ENCODE results near the gene BBS5.
"Not testable (repeated sequence)": the region's sequence is repeated elsewhere in the genome, so short reads cannot be mapped to it uniquely, and the experiment has no call there.

The BBS5 gene

DNA sequence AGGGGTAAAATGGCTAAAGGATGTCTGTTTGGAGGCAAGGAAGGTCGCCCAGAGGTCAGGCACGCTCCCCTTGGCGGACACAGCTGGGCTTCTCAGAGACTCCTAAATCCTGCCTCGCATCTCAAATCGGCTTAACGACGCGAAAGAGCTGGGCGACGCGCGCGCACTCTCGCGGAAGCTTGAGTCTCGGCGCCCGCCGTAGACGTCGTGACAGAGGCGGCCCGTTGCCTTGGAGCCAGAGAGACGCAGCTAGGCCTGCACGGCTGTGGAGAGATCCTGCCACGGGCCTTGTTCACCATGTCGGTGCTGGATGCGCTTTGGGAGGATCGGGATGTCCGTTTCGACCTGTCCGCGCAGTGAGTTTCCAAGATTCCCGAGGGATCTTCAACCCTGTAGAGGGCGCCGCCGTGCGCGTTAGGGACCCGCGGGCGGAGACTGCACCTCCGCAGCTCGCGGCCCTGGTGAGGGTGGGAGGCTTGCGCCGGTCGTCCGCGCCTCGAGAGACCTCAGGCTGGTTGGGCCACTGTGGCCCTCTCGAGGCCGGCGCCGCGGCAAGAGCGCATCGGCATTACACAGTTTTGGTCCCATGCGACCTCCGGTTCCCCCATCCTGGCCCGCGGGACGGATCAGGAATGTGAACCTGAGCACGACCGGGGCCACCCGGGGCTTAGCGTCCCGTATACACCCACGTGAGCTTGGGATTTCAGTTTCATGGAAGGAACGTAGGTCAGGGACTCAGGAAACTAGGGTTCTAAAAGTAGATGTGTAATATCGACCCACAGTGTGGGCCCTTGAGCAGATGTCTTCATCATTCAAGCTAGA is at the start of gene BBS5:
BBS5 (plus strand) TSS at position 238 of the 822 bp plus-strand sequence; CDS start at position 298, 60 bp downstream.
- peak; percentile 84 for DNase-seq

GRCh38 chr2:169431772-169432171 is 47.5 kb upstream of the BBS5 start:
- not testable (repeated sequence) for DNase-seq

DNA sequence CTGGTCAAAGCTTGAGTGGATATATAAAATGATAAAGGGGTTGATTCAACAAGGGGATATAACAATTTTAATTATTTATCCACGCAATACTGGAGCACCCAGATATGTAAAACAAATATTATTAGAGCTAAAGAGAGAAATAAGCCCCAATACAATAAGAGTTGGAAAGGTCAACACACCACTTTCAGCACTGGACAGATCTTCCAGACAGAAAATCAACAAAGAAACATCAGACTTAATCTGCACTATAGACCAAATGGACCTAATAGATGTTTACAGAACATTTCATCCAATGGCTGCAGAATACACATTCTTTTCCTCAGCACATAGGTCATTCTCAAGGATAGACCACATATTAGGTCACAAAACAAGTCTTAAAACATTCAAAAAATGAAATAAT is 45.1 kb upstream of the BBS5 start:
- DNase-seq: not testable (repeated sequence)

DNA sequence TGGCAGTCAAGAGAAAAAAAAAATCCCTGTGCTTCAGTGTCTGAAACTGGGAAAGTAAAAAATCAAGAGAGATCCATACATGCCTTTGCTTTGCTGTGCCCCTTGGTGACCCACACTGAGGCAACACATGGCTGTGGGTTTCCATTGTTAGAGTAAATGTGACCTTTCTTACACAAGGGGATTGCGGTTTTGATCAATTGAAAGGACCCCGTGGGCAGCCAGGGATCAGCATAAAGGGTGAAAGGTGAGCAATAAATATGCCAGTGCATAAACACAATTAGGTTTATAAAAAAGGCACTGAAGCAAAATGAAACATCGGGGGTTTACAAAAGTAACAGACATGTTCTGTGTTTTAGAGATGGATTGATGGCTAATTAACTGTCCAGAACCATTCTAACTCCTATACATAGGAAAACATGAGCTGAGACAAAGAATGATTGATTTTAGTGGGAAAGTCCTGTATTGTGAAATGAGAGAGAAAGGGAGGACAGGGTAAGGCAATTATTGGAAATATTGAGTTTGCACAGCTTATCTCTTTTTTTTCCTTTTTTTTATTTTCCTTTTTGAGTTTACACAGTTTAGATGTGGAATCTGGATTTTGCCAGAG is 40.7 kb upstream of the BBS5 start:
- DNase-seq: no peak

- DNase-seq: no peak
These were observed 39.4 kb upstream of the BBS5 start for GRCh38 chr2:169439900-169440299.

GRCh38 chr2:169446452-169446851 is 32.8 kb upstream of the BBS5 start:
- DNase-seq: no peak

DNA sequence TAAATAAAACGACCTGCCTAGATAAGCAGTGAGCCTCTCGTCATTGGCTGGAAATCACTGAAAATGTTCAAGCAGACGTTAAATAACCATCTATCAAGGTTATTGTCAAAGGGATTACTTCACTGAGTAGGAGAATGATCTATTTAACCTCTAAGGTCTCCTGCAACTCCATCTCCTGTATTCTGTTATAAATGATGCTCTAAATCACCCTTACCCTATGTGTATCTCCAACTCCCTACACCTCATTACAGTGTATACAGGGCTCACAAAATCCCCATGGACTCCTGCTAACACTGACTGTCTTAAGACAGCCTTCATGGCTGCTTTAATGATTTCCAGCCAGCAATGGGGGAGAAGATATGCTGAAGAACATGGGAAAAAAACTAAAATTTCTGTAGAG is 31.0 kb upstream of the BBS5 start:
- DNase-seq: no peak

GRCh38 chr2:169448865-169449264 is 30.4 kb upstream of the BBS5 start:
- DNase-seq: no peak

DNA sequence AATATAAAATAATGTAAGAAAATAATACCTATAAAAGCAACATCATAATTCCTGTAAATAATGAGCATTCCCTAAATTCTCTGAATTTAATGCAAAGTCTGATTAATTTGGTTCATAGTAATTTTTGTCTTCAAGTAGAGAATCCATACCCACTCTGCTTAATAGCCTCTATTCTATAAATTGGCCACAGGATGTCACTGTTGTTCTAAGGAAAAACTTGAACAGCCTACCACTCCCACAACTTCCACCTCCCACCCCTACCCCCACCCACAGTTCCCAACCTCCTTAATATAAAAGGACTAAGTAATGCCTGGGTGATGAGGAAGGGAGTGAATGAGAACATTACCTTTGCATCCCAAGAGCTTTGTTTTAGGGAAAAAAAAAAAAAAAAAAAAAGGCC is 27.2 kb upstream of the BBS5 start:
- peak; percentile 3 for DNase-seq

- not testable (repeated sequence) for DNase-seq
These were observed 26.2 kb upstream of the BBS5 start for GRCh38 chr2:169453044-169453443.

GRCh38 chr2:169461143-169461542 is 18.2 kb upstream of the BBS5 start:
- no peak for DNase-seq

DNA sequence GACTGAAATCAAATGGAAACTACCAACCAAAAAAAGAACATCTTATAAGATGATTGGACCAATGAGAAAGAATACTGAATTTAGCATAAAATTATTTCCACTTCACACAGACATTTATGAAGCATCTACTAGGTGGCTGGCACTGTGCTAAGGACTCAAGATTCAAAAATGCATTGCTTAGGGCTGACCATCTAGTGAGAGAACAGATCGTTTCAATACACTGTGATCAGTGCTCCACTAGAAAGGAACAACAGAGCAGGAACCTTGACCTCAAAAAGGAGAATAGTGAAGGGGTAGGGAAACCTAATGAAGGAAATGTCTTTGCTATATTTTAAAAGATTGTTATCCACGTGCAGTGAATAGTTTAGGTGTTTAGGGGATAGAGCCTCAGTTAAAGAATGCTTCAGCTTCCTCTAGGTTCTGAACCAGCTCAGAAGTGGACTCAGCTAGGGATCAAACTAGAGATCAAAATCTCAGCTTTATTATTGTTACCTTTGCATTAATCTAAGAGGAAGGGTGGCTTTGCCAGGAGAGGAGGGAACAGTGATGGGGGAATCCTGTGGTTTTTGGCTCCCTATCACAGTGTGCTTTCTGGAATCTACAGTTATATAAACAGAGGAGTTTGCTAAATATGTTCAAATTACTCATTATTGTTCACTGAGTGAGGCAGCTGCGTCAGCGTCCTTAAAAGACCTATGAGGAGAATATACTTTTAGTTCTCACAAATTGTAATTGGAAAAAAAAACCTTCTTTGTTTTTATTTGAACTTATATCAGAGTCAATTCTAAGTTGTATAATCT is 16.2 kb upstream of the BBS5 start:
- no peak for DNase-seq

DNA sequence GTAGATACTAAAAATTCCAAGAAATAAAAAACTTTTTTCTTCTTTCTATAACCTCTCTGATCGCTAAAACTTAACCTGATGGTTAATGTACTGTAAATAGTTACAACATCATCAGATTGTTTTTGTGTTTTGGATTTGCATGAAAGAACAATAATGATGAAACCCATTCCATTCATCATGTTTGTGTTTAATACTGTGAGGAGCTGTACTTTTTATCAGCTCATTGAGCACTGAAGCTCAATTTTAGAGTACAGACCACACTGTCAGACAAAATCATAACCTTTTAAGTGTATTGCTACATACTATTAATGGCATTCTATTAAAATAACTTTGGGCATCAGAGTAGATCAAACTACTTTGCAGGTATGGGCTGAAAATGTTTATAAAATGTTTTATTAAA is 14.8 kb upstream of the BBS5 start:
- no peak for DNase-seq

- no peak for DNase-seq
These were observed 14.4 kb upstream of the BBS5 start for GRCh38 chr2:169464882-169465281.

DNA sequence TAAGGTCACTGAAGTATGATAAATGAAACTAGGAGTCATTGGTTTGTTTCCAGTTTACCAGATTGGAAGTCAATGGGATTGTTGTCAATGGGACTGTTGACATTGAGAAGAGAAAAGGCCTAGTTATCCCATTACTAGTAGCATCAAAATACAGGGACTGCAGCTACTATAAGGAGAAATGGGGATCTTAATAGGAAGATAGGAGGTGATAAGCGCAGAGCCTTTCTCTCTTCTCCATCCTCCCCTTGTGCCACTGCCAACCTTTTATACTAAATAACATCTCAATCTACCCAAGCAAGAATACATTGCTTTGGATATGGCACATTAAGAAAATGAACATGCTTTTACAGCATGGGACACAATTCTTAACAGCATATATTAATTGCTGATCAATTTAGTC is 10.5 kb upstream of the BBS5 start:
- no peak for DNase-seq

- DNase-seq: no peak
These were observed 9.2 kb upstream of the BBS5 start for GRCh38 chr2:169469952-169470572.

- no peak for DNase-seq
These were observed 7.0 kb upstream of the BBS5 start for GRCh38 chr2:169472249-169472648.

GRCh38 chr2:169476459-169476858 is 2.8 kb upstream of the BBS5 start:
- no peak for DNase-seq

DNA sequence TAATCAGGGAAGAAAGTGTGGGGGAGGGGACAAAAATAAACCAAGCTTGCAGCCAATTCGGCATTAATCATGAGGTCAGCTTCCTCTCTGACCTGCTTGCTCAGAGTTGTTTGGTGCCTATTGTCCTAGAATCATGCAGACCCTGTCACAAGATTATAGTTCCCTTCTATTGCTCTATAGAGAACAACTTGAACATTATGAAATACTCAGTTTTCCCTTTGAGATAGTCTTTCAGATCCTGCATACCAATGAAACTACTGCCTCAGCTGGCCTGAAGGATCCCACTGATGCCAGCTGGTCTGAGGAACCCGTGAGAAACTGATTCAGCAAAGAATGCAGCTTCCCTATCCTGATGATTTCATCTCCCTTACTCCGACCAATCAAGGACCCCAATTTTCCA is 955 bp upstream of the BBS5 start:
- no peak for DNase-seq

- DNase-seq: no peak
These were observed 493 bp upstream of the BBS5 start for GRCh38 chr2:169478745-169479256.

GRCh38 chr2:169480079-169480465 is 778 bp downstream of the BBS5 start:
- no peak for DNase-seq

DNA sequence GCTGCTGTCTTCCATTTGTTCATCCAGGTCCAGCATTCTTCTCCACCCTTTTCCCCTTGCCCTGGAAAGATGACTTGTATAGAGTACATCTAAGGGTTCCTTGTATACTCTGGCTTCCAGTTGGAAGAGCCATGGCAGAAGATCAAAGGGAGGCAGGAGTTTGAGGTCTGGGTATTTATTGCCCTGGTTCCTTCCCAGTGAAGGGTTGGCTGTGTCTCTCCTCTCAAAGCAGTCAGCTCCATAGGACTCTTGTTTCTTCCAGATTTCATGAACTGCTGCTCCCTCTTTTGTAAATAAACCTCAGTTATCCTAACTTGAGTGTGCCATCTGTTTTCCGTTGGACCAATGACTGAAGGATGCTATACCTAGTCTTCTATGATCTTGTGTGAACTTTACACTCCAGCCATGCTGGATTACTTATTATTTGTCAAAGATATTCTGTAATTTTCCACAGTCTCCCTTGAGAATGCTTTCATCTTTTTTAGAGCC is 6.4 kb downstream of the BBS5 start:
- DNase-seq: no peak

- no peak for DNase-seq
These were observed 7.2 kb downstream of the BBS5 start for GRCh38 chr2:169486487-169486886.

Data from midbrain (tissue), 1 donor.